Vagina (tissue), 2 donors: ENCODE data around the gene LRFN4.

Source experiments
- CTCF ChIP-seq, 3 experiments: fragments of 450-650 bp in 2 of 3; fragments of 200-600 bp in 1 of 3; sonication (generic) in 1 of 3; IDR thresholded peaks; one replicate each; pipeline ENCODE4 v1.5.1; 2017 to 2019; ENCODE audit warnings: antibody characterized with exemption in 3 of 3, mild to moderate bottlenecking in 2 of 3, moderate library complexity in 2 of 3
- POLR2A ChIP-seq, 2 donors: fragments of 450-650 bp; IDR thresholded peaks; one replicate each; pipeline ENCODE4 v1.6.1; 2017; ENCODE audit warnings: antibody characterized with exemption in 2 of 2, mild to moderate bottlenecking in 2 of 2, moderate library complexity in 2 of 2

- TF ChIP-seq CTCF (IDR thresholded peaks at IDR 0.05) (no peak), POLR2A (IDR thresholded peaks at IDR 0.05) (no peak)
These were observed 51.1 kb downstream of the LRFN4 start for GRCh38 chr11:66907751-66908630.
